GM18870 (cell line): ENCODE results near the gene CACNB1.

Experiments
- ATAC-seq: cut with Tn5 transposase; IDR thresholded peaks from one replicate; pipeline ENCODE4 v1.9.1; 2021; ENCODE audit warnings: moderate library complexity; ENCODE audit not compliant: unreplicated experiment

Gene CACNB1

DNA sequence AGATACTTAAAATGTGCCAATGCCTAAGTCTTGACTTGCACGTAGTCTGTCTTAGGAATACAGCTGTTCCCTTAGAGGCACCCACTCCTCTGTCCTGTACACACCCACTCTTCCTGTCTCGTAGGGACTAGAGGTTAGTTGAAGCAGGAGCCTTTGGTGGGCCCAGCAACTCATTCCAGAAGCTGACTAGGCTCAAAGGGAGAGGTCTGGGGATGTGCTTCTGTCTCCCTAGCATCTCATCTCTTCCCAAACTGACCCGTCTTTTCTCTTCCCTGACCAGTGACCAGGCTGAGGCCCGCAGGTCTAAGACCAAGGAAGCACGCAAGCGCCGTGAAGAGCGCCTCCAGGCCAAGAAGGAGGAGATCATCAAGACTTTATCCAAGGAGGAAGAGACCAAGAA lies 6.8 kb upstream of the CACNB1 start:
- no peak for ATAC-seq

DNA sequence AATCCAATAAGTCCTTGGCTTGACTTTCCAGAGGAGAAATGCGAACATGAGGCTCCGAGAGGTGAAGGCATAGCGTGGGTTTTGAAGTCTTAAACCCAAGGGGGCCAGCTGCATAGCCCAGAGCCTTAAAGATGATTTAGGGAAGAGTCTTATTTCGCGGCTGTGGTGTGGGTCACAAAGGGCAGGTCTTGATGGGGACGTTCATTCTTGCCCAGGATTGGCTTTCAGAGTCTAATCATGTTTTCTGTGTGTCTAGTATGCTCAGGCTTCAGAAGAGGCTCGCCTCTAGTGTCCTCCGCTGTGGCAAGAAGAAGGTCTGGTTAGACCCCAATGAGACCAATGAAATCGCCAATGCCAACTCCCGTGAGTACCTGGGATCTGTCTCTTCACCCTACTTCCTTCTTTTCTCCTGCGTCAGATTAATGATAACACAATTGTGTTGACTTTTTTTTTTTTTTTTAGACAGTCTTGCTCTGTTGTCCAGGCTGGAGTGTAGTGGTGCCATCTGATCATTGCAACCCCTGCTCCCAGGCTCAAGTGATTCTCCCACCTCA lies 3.6 kb upstream of the CACNB1 start:
- no peak for ATAC-seq

DNA sequence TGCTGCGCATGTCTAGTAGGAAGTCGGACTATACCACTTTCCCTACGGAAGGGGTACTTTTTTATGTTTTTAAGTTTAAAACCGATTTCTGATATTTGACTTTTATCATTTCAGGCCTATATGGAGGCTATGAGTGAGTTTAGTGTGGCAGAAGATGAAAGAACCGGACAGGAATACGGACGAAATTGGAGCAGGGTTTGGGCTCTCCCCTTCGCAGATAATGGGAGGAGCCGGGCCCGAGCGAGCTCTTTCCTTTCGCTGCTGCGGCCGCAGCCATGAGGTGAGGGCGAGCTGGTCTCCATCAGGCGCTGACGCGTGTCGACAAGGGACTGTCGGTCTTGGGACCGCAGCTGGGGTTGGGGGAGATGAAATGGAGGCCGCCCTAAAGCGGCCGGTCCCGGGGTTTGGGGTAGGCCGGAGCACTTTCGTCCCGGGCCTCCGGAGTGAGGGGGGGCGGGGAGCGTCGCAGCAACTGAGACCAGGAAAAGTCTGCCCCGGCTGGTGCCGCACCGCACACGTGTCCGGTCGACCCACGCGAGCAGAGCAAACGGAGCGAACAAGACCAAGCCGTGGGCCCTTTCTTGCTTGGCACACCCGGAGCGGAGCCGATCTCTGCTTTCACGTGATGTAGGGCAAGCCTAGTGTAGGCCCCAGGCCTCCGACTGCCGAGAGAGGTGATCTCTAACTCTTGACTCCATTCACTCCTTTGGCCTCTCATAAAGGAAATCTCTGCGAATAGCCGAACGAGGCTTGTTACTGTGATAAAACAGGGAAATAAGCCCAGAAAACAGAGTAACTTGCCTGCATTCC lies 2.8 kb upstream of the CACNB1 start, which contains the start of gene RPL19:
TSS of gene RPL19 (plus strand) at position 214 of the 810 bp plus-strand sequence. CDS start at position 276, 62 bp downstream.
- peak; percentile 30 for ATAC-seq

GRCh38 chr17:39199820-39200069 lies 2.3 kb upstream of the CACNB1 start:
- ATAC-seq: peak; percentile 77

DNA sequence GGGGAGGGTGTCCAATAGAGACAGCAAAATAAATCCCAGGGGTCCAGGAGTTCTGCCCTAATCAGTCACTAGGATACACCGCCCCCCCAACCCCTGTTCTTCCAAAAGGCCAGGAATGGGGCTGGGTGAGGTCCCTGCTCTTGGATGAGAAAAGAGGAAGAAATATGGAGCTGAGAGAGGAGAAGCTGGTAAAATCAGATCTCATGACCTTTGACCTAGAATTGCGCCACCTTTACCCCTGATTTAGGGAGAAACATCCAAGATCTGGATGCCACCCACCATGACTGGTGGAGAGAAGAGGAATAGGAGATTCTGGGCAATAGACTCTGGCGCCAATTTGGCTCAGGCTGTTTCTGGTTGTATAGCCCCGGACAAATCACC lies 707 bp upstream of the CACNB1 start:
- ATAC-seq: no peak

GRCh38 chr17:39196808-39197291 lies 619 bp downstream of the CACNB1 start:
- no peak for ATAC-seq

DNA sequence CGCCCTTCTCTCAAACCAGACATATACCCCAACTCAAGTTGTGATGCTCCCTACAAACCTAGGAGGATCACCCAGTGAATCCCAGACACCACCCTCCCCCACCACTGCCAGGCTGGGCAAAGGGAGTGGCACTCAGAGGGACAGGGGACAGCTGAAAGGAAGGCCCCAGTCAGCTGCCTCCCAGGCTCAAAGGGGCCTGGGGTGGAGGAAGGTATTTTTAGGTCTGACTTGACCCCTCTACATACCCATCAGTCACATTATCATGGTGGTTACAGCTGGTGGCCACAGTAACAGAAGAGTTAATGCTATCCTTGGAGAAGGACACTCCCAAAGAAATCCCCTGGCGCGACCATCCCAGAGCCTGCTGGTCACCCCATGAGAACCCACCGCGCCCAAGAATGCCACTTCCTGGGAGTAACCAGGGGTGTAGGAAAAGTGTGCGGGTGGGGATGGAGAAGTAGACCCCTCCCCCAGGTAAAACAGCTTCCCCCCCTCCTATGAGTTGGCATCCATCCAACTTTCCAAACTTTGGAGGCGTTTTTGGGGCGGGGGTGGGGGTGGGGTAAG lies 1.1 kb downstream of the CACNB1 start:
- no peak for ATAC-seq

DNA sequence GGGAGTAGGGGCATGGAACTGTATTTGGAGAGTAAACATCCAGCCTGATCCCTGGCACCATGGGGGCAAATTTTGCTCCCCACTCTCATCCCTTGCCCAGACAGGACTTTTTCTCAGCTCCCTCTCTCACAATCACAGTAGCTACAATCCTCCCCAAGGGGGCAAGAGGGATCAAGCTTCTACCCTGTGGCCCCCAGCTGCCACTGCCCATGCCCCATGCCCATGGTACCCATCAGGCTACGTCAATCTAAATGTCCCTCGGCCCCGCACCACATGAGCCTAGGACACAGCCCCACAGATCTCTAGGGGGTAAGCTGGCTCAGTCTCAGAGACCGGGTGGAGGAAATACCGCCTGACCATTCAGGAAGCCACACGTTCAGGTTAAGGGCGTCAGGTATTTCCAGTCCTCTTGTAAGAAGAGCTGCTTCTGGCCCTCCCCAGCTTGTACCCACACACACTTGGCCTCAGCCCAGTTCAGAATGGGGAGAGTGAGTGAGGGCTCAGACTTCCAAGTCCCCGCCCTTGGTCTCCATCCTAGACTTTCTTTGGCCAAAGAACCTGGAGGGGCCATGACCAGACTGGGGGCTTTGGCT lies 1.8 kb downstream of the CACNB1 start:
- ATAC-seq: no peak

DNA sequence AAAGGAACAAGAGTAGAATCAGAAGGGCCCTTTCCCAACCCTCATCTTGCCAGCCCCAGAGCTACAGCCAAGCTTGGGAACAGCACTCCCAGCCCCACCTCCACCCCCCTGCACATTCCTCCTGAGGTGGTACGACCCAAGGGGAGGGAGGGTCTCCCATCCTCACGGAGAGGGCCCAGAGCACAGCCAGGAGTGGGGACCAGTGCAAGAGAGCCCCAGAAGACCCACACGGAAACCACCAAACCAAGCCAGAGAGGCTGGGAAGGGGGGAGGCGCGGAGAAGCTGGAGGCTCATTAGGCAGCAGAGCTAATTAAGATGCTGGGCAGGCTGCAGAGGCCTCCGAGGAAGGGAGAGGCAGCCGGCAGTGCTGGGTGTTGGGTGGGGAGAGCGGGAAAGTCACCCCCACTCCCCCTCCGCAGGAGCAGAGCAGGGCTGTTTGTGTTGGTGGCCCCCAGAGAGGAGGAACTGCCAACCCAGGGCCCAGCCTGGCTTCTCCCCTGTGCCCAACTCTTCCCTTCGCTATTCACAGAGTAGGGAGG lies 2.4 kb downstream of the CACNB1 start:
- ATAC-seq: no peak

- no peak for ATAC-seq
These were observed 3.1 kb downstream of the CACNB1 start for GRCh38 chr17:39194089-39194984.

DNA sequence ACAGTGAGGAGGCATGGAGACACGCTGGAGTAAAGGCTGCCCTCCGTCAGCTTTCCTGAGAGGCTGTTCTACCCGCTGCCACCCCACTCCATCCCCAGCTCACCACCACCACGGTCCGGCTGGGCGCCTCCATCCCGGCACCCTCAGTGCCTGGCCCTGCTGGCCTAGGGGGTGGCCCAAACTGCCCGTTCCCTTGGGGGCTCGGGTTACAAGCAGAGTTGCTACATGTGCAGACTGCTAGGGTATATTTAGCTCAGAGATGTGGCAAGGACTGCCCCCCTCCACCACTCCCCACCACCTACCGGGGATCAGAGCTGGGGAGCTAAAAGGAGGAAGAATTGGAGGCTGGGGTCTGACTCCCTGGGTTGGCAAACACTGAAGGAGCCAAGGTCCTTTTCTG lies 4.1 kb downstream of the CACNB1 start:
- ATAC-seq: no peak

DNA sequence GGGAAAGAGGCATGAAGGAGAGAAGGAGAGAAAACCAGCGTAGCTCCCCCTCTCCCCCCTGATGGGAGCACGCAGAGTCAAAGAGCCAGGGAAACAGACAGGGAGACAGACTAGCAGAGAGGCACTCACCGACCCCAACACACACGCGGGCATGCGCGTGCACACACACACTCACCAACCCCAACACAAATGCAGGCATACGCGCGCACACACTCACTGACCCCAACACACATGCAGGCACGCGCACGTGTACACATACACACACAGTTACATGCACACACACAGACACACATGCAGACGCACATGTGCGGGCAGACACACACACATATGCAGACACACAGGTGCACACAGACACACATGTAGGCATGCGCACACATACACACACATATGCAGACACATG lies 4.6 kb downstream of the CACNB1 start:
- ATAC-seq: no peak

DNA sequence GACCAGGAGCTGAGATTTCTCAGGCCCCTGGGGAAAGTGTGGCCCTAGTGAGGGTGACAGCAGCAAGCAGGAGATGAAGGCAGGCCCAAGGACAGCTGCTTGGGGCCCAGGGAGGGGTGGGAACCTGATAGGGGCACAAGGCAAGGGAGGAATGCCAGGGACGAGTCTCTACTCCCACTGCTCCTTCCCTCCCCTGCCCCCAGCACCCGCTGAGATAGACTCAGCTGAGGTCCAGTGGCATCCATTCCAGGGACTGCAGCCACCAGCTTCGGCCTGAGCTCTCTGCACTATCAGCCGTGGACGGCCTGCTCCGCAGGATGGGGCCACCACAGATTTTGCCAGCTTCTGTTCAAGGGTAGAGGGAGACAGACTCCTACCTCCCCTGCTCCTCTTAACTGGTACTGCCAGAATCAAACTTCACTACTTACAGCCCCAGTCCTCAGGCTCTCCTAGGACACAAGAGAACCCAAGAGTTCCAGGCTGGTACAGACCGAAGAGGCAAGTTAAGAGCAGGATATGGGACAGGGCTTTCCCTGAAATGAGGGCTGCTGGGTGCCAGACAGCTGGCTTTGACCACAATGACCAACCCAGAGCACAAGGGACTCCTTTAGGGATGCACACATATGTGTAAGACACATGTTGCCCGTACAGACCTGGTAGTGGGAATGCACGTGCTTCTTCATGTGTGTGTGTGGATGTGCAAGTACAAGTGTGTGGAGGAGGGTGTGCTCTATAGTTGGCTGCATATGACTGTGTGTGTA lies 5.5 kb downstream of the CACNB1 start:
- ATAC-seq: no peak

DNA sequence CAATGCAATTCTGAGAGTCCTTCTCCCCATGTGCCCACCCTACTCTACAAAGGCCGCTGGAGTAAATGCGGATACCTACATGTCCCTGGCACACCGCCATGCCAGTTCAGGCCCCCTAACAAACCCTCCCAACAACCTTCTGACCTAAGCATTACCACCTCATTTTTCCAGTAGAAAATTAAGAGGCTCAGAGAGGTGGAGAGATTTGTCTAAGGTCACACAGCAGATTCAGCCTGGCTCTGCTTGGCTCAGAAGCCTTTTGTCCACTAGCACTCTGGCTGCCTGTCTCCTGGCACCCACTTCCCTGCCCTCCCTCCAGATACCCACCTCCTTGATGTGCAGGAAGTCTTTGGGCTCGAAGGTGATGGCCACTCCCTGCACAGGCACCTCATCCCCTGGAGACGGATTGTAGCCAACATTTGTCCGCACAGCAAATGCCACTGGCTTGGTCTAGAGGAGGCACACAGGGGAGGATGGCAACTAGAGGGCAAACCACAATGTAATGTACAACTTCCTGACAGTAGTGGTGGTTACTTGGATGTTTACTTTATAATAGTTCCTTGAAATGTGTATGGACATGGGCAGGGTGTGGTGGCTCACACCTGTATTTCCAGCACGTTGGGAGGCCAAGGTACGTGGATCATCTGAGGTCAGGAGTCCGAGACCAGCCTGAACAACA lies 10.2 kb downstream of the CACNB1 start:
- no peak for ATAC-seq

DNA sequence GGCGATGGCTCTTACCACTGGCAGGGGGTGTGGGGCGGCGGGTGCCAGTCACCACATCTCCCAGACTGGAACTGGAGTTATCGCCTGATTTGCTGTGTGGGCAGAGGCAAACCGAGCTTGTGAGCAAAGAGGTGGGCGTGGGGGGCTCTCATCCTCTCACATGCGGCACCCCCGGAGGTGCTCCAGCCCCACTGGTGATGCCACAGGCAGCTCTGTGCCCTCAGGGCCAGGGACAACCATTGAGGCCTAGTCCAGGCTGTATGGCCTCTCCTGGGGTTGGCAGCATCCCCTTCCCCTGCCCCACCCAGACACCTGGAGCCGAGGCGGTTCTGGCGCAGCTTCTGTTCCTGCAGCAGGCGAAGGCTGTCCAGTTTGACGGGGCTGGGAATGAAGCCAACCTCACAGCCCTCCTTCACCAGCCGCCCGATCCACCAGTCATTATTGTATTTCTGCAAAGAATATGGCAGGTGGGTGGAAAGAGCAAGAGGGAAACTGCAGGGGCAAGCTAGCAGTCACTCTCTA lies 10.9 kb downstream of the CACNB1 start:
- no peak for ATAC-seq

- ATAC-seq: no peak
These were observed 13.7 kb downstream of the CACNB1 start for GRCh38 chr17:39183720-39184119.

- ATAC-seq: no peak
These were observed 14.4 kb downstream of the CACNB1 start for GRCh38 chr17:39183045-39183444.

- ATAC-seq: no peak
These were observed 16.2 kb downstream of the CACNB1 start for GRCh38 chr17:39181303-39181702.

GRCh38 chr17:39178536-39178935 lies 18.9 kb downstream of the CACNB1 start:
- ATAC-seq: no peak
